Urothelium cell line (cell line): ENCODE results near the gene CBFA2T3.

Source experiments
- DNase-seq: peaks from one replicate; pipeline ENCODE4 v3.0.0; 2011; ENCODE audit warnings: low spot score, mixed read lengths
- FAIRE-seq: peaks from 2 replicates; lab custom pipeline; 2011; peaks lifted over from hg19 to GRCh38; lab: Jason Lieb, UNC

Gene CBFA2T3

GRCh38 chr16:88880226-88881006, 96.6 kb downstream of the CBFA2T3 start:
- DNase-seq = no peak
- no peak for FAIRE-seq

GRCh38 chr16:88879788-88880055, 97.3 kb downstream of the CBFA2T3 start:
- FAIRE-seq = no peak
- DNase-seq = no peak

GRCh38 chr16:88878967-88879787, 97.8 kb downstream of the CBFA2T3 start:
- DNase-seq (no peak), FAIRE-seq (no peak)

GRCh38 chr16:88878356-88878755, 98.7 kb downstream of the CBFA2T3 start:
- DNase-seq (no peak), FAIRE-seq (no peak)

- FAIRE-seq (no peak), DNase-seq (peak; percentile 16)
Measured at GRCh38 chr16:88877564-88878289, 99.3 kb downstream of the CBFA2T3 start.

GRCh38 chr16:88876942-88877526, 100.0 kb downstream of the CBFA2T3 start:
- FAIRE-seq = peak; percentile 70
- peak; percentile 25 for DNase-seq

GRCh38 chr16:88875703-88876234, 101.2 kb downstream of the CBFA2T3 start:
- no peak for FAIRE-seq

GRCh38 chr16:88874938-88875599, 101.9 kb downstream of the CBFA2T3 start:
- DNase-seq (no peak), FAIRE-seq (no peak)

More at GRCh38 chr16:88875703-88876234, 101.2 kb downstream of the CBFA2T3 start:
- no peak for DNase-seq

GRCh38 chr16:88872650-88873331, 104.2 kb downstream of the CBFA2T3 start:
- no peak for FAIRE-seq
- DNase-seq = no peak

- DNase-seq = no peak
- no peak for FAIRE-seq
Measured at GRCh38 chr16:88871730-88872416, 105.1 kb downstream of the CBFA2T3 start.

- DNase-seq = no peak
- FAIRE-seq = no peak
Measured at GRCh38 chr16:88871349-88871702, 105.7 kb downstream of the CBFA2T3 start.

- no peak for DNase-seq
- no peak for FAIRE-seq
Measured at GRCh38 chr16:88870608-88871348, 106.2 kb downstream of the CBFA2T3 start.

GRCh38 chr16:88869673-88869980, 107.4 kb downstream of the CBFA2T3 start:
- DNase-seq = no peak
- FAIRE-seq = no peak

GRCh38 chr16:88868974-88869672, 107.9 kb downstream of the CBFA2T3 start:
- FAIRE-seq = no peak
- DNase-seq = no peak

GRCh38 chr16:88867581-88868246, 109.3 kb downstream of the CBFA2T3 start:
- DNase-seq (no peak), FAIRE-seq (no peak)

GRCh38 chr16:88866151-88866920, 110.7 kb downstream of the CBFA2T3 start, which contains the start of gene PABPN1L:
Gene PABPN1L (minus strand): TSS chr16:88866660. CDS start chr16:88866606, 54 bp downstream.
- DNase-seq = no peak

GRCh38 chr16:88865742-88866141, 111.3 kb downstream of the CBFA2T3 start:
- DNase-seq (no peak), FAIRE-seq (no peak)

More at GRCh38 chr16:88866151-88866920, 110.7 kb downstream of the CBFA2T3 start, which contains the start of gene PABPN1L:
- no peak for FAIRE-seq
